GM18517 (cell line): ENCODE data around the gene CLEC12A.
A peak's percentile ranks its signal among the peaks of the same experiment; 100 is the strongest.
"Not testable (repeated sequence)": the region's sequence is repeated elsewhere in the genome, so short reads cannot be mapped to it uniquely, and the experiment has no call there.

Source experiments
- ATAC-seq: cut with Tn5 transposase; IDR thresholded peaks from one replicate; pipeline ENCODE4 v1.9.1; 2021; ENCODE audit warnings: mild to moderate bottlenecking, moderate library complexity; ENCODE audit not compliant: unreplicated experiment

The CLEC12A gene

GRCh38 chr12:9971181-9971580 is at the start of gene CLEC12A:
Gene CLEC12A (plus strand): TSS chr12:9971409. CDS start chr12:9971597, 188 bp downstream.
- ATAC-seq: no peak

- ATAC-seq: no peak
Measured at GRCh38 chr12:9922429-9922828, 48.8 kb upstream of the CLEC12A start.

GRCh38 chr12:9925705-9926393 is 45.4 kb upstream of the CLEC12A start:
- ATAC-seq: no peak

DNA sequence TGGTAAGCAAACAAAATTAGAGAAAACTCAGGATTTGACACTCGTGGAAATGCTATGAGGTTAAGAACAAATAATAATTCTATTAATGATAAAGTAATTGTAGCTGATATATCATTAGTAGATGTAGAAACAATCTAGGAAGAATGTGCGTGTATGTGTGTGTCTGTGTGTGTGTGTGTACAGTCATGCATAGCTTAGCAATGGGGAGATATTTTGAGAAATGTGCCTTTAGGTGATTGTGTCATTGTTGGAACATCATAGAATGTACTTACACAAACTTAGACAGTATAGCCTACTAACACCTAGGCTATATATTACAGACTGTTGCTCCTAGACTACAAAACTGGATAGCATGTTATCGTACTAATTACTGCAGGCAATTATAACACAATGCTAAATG is 44.3 kb upstream of the CLEC12A start:
- ATAC-seq: no peak

GRCh38 chr12:9928607-9929006 is 42.6 kb upstream of the CLEC12A start:
- ATAC-seq: no peak

DNA sequence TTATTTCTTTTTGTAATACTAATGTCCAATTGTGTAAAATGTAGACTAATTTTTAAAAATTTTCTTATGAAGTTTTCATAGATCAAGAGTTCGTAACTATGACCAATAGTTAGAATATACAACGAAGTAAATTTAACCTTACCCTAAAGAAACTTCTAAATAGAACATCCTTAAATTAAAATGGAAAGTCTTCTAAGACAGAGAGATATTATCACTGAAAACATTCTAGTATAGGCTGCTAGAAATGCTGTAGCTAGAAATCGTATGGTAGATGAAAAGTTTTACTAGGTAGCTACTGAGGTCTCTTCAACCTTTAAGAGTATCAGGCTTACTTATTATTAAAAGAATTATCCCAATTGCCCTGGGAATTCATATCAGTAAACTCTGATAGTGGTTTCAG is 40.0 kb upstream of the CLEC12A start:
- no peak for ATAC-seq

DNA sequence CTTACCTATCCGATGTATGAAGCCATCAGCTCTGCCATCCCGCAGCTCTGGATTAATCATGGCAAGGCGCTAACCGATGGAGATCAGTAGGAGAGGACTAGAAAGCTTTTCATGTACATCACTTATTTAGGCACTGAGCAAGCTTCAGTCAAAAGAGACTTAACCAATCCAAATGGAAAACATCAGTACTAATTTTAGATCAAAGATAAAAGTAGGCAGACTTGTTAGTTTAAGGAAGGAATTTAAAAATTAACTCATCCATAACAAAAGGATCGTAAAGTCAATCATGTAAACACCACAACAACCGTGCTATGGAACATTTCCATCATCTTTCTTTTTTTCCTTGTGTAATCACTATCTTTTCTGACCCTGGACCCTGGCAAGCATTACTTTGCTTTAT is 38.9 kb upstream of the CLEC12A start, which contains the start of gene CLEC2A:
Gene CLEC2A, minus strand, starts transcription at position 101 of the 400 bp plus-strand sequence. Its CDS starts 41 bp downstream, at position 60.
- ATAC-seq: no peak

GRCh38 chr12:9933958-9934357 is 37.3 kb upstream of the CLEC12A start:
- no peak for ATAC-seq

DNA sequence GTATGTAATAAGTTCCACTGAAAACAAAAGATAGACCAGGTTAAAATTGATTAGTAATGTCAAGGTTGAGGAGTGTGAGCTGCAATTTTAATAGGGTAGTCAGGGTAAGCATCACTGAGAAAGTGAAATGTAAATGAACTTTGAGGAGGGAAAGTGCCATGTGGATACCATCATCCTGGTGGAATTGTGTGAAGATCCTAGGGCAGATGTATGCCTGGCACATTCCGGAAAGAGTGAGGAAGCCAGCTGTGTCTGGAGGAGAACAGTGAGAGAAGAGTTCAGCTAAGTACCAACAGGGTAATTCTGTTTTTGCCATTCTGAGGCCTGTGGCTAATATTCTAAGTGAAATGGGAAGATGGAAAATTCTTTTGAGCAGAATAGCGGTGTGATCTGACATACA is 36.2 kb upstream of the CLEC12A start:
- no peak for ATAC-seq

- no peak for ATAC-seq
Measured at GRCh38 chr12:9936591-9936990, 34.6 kb upstream of the CLEC12A start.

DNA sequence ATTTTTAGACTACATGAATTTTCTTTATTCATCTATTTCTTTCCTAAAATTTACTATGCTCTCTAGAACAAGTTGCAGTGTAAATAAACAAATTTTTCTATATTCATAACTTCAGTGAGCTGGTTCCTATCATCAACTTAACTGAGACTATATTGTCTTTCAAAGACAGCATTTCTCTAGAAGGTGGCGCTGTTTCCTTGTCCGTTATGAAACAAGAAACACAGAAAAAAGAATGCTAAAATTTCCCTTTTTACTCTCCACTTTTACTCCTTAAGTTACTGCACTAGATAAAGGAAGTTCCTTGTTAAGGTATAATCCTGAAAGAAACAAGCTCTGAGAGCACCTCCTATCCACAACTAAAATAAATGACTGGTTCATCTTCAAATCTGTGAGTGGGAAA is 30.8 kb upstream of the CLEC12A start:
- no peak for ATAC-seq

DNA sequence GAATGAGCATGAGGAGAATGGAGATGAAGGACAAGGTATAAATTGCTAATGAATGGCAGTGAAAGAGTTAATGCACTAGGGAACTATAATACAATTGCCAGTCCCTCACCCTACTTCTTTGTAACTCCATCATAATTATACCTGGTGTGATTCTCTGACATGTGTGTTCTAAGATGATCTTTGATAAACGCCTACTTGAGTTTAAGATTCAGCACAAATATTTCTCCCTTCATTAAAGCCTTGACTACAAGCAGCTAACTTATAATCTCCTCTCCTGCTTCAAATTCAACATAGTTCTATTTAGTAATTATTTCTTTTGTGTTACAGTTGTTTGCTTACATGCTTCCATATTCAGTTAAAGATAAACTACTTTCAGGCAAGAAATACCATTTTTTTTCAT is 29.4 kb upstream of the CLEC12A start:
- no peak for ATAC-seq

DNA sequence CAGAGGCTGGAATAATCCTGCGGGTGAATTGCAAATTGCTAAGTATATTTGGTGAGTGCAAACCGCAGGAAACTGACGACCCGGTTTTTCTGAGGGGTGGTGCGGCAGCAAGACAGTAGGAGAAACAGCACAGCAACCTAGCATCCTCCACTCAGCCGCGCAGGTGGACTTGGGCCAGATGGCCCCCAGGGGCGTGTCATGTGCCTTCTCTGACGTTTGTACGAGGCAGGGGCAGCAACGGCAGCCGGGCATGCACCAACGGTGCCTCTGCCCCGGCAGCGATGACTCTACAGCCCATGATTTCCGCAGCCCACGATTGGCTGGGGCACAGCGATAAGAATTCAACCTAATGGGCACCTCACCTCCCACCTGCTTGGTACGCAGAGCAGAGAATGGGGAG is 28.0 kb upstream of the CLEC12A start:
- ATAC-seq: peak; percentile 71

DNA sequence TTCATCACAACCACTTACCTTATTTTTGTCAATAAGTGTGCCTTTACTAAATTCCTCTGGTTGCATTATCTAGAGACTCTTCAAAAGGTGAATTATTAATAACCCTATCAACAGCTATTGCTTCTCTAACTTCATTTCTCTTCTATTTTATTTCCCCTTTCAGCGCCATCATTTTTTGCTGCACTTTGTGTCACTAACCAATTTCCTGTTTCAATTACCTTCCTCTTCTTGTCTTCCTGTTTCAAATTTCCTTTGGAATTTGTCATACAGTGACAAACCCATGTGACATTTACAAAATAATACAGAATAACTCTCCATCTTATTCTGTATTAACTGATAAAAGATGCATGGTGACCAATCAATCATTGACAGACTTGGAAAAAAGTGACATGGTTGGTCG is 26.8 kb upstream of the CLEC12A start:
- no peak for ATAC-seq

GRCh38 chr12:9947674-9948073 is 23.5 kb upstream of the CLEC12A start:
- ATAC-seq: no peak

DNA sequence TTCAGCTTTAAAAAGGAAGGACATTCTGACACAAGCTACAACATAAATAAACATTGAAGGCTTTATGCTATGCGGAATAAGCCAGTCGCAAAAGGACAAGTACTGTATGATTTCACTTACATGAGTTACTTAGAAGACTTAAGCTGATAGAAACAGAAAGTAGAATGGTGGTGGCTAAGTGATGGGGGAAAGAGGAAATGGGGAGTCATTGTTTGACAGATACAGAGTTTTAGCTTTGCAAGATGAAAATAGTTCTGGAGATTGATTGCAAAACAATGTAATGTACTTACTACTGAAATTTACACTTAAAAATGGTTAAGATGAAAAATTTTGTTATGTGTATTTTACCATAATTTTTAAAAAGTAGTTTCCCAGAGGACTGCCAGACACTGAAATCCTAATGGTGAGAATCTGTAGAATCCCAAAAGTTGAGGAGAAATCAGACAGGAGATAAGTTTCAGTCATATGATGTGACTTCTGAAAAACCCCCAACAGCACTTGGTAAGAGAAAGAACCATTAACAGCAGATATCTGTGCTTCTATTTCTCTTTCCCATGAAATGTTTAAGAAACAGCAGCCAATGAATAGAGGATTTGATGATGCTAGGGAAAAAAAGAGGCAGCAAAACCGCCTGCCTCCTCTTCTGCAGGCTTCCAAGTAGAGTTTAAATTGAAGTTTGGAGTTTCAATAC is 22.5 kb upstream of the CLEC12A start:
- ATAC-seq: peak; percentile 98

GRCh38 chr12:9951026-9951675 is 20.1 kb upstream of the CLEC12A start:
- ATAC-seq: peak; percentile 34

GRCh38 chr12:9952954-9953729 is 18.1 kb upstream of the CLEC12A start:
- ATAC-seq: not testable (repeated sequence)

DNA sequence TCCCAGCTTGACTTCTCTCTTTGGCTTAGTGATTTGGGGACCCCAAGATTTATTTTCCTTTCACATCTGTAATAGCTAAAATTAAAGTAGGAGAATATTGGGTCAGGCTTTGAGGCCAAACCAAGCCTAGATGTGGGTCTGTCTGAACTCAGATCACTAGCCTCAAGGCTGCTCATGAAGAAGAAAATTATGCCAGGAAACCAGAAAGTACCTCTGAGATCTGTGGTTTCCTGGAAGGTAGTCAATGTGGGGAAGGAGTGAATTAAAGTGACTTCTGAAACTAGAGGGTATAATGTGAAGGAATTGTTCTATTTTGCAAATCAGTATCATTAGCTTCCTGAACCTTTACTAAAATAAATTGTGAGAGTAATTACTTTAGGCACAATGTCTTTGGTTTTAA is 13.4 kb upstream of the CLEC12A start:
- ATAC-seq: no peak

DNA sequence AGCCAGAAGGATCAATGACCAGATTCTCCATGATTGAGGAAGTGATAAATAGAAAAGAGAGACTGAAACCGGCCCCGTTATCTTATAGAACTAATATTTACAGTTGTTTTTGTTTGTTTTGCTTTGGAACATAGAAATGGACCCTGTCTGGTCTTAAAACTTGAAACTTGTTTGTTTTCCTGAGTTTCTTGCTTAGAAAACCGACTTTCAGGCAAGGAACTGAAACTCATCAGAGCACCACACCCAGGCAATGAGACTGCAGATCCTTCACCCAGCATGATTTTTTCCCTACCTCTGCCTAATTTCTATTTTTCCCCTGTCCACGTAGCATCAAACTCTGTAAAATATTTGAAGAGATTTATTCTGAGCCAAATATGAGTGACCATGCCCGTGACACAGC is 10.6 kb upstream of the CLEC12A start:
- no peak for ATAC-seq

DNA sequence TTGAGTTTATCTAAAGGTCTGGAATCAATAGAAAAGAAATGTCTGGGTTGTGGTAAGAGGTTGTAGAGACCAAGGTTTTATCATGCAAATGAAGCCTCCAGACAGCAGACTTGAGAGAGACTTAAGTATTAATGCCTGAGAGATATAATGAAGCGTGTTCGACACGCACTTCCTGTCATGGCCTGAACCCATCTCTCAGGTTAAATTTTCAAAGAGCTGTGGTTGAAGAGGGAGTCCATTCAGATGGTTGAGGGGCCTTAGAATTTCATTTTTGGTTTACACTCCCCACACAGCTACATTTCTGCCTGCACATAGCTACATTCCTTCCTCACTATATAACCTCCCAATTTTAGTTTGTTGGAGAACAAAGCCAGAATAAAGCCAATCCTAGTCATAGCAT is 10.1 kb upstream of the CLEC12A start:
- no peak for ATAC-seq
